Measurements from ENCODE around the gene LILRA2.

- TF ChIP-seq, protein P1, sequence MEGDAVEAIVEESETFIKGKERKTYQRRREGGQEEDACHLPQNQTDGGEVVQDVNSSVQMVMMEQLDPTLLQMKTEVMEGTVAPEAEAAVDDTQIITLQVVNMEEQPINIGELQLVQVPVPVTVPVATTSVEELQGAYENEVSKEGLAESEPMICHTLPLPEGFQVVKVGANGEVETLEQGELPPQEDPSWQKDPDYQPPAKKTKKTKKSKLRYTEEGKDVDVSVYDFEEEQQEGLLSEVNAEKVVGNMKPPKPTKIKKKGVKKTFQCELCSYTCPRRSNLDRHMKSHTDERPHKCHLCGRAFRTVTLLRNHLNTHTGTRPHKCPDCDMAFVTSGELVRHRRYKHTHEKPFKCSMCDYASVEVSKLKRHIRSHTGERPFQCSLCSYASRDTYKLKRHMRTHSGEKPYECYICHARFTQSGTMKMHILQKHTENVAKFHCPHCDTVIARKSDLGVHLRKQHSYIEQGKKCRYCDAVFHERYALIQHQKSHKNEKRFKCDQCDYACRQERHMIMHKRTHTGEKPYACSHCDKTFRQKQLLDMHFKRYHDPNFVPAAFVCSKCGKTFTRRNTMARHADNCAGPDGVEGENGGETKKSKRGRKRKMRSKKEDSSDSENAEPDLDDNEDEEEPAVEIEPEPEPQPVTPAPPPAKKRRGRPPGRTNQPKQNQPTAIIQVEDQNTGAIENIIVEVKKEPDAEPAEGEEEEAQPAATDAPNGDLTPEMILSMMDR (CRISPR knock-in tag; IDR thresholded peaks at IDR 0.05), result no peak
- TF ChIP-seq PRDM15 (CRISPR knock-in tag; IDR thresholded peaks at IDR 0.05) (no peak), MYC (CRISPR knock-in tag; IDR thresholded peaks at IDR 0.05; ENCODE audit: borderline replicate concordance) (no peak), ZHX1 (CRISPR knock-in tag; IDR thresholded peaks at IDR 0.05; ENCODE audit: low read depth) (no peak), FOXA3 (CRISPR knock-in tag; IDR thresholded peaks at IDR 0.05) (no peak), EZH2 (conservative IDR thresholded peaks at IDR 0.05; ENCODE audit: low read depth, low read length) (no peak), TAF1 (CRISPR knock-in tag; IDR thresholded peaks at IDR 0.05) (no peak), HNRNPLL (IDR thresholded peaks at IDR 0.05; ENCODE audit: low read depth, low read length, poor library complexity, severe bottlenecking) (no peak), CCAR2 (optimal IDR thresholded peaks at IDR 0.05; ENCODE audit: low read depth, low read length) (no peak), CHD2 (IDR thresholded peaks at IDR 0.05; ENCODE audit: low read depth, low read length) (no peak), RAD21 (CRISPR knock-in tag; IDR thresholded peaks at IDR 0.05) (no peak)
- TF ChIP-seq, protein P2, sequence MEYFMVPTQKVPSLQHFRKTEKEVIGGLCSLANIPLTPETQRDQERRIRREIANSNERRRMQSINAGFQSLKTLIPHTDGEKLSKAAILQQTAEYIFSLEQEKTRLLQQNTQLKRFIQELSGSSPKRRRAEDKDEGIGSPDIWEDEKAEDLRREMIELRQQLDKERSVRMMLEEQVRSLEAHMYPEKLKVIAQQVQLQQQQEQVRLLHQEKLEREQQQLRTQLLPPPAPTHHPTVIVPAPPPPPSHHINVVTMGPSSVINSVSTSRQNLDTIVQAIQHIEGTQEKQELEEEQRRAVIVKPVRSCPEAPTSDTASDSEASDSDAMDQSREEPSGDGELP (IDR thresholded peaks at IDR 0.05; ENCODE audit: borderline replicate concordance, low read depth), result no peak
- TF ChIP-seq, protein P3, sequence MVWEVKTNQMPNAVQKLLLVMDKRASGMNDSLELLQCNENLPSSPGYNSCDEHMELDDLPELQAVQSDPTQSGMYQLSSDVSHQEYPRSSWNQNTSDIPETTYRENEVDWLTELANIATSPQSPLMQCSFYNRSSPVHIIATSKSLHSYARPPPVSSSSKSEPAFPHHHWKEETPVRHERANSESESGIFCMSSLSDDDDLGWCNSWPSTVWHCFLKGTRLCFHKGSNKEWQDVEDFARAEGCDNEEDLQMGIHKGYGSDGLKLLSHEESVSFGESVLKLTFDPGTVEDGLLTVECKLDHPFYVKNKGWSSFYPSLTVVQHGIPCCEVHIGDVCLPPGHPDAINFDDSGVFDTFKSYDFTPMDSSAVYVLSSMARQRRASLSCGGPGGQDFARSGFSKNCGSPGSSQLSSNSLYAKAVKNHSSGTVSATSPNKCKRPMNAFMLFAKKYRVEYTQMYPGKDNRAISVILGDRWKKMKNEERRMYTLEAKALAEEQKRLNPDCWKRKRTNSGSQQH (CRISPR knock-in tag; IDR thresholded peaks at IDR 0.05; ENCODE audit: low read depth), result no peak
Measured at GRCh38 chr19:54534156-54534555, 39.4 kb upstream of the LILRA2 start.
